BLaER1 treated with 17β-estradiol and CSF1 and Interleukin-3, amounts not matched to agents 10 nM and 100 nM (cell line): ENCODE results near the gene DIPK1B.

Experiments used
- H3K27ac ChIP-seq, 11 experiments: shearing (Covaris generic); formaldehyde crosslinking; 2 replicates each; pipeline ENCODE4 v1.8.1; 2022
- H3K27me3 ChIP-seq, 11 experiments: shearing (Covaris generic); formaldehyde crosslinking; 2 replicates each; pipeline ENCODE4 v1.8.1; 2022
- H3K36me3 ChIP-seq, 11 experiments: shearing (Covaris generic); formaldehyde crosslinking; 2 replicates each; pipeline ENCODE4 v1.8.1; 2022
- H3K4me1 ChIP-seq, 10 experiments: shearing (Covaris generic); formaldehyde crosslinking; 2 replicates each; pipeline ENCODE4 v1.8.1; 2022
- H3K4me2 ChIP-seq, 11 experiments: shearing (Covaris generic); formaldehyde crosslinking; 2 replicates each; pipeline ENCODE4 v1.8.1; 2022
- H3K4me3 ChIP-seq, 10 experiments: shearing (Covaris generic); formaldehyde crosslinking; 2 replicates each; pipeline ENCODE4 v1.8.1; 2022
- H3K9ac ChIP-seq, 11 experiments: shearing (Covaris generic); formaldehyde crosslinking; 2 replicates each; pipeline ENCODE4 v1.8.1; 2022
- H3K9me3 ChIP-seq, 11 experiments: shearing (Covaris generic); formaldehyde crosslinking; replicated peaks in 1 of 11; 2 replicates each; pipeline ENCODE4 v1.8.1; 2022
- H4K20me1 ChIP-seq, 11 experiments: shearing (Covaris generic); formaldehyde crosslinking; 2 replicates each; pipeline ENCODE4 v1.8.1; 2022
- Cebpa-rat ChIP-seq, 11 experiments: shearing (Covaris generic); IDR thresholded peaks; 2 replicates each; pipeline ENCODE4 v1.8.1; 2022

Gene DIPK1B

DNA sequence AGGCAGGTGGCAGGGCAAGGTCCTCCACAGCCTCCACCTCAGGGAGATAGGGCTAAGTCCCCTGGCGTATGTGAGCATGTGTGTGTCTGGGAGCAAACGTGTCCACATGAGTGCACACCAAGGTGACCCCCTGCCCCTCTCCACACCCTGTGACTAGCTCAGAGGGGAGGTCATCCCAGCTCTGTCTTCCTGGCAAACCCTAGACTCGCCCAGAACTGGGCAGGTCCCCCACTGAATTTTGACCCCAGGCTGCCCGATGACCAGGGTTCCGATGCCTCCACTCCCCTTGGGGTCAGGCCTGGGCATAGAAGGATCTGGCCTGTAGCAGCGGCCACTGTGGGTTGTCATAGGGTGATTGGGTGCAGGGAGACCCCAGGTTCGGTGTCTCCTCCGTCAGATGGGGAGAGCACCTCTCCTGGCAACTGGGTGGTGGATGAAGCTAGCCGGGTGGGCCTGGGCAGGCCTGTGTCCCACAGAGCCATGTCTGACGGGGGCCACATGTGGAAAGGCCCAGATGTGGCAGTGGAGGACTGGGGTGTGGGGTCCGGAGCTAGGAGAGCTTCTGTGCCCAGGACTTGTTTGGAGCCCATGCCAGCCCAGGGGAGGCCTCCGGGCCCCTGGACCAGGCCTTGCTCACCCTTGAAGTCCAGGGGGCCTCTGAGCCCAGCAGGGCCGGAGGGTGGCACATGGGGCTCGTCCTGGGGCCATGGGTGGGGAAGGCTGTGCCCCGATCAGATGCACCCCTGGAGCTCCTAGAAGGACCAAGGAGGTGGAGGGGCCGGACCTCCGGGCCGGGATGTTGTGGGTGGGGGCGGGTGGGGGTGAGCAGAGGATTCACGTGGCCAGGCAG is 6.2 kb downstream of the DIPK1B start:
- peak overlapping the region in 7 of 11 experiments; percentile 48 to 68 (median 59); a peak in 12 of 22 replicates for H3K9ac ChIP-seq
- H3K9me3 ChIP-seq: no peaks in the 10 kb centered on the region
- H3K4me2 ChIP-seq: peak overlapping the region; percentile 58 to 100 (median 81)
- 0 out of 20 replicates have a peak overlapping the region, but pooled peaks of 1 of the 10 experiments have one; percentile 7 for H3K4me3 ChIP-seq
- TF ChIP-seq Cebpa-rat (IDR thresholded peaks at IDR 0.05): no peak
- peaks cover 27 to 73% (median 42%) of the 10 kb centered on the region in 11 experiments for H3K36me3 ChIP-seq
- H3K27me3 ChIP-seq: no peaks in the 10 kb centered on the region
- peak overlapping the region in 8 of 11 experiments; percentile 22 to 68 (median 54); a peak in 11 of 22 replicates for H3K27ac ChIP-seq
- peaks cover 44 to 100% (median 64%) of the 10 kb centered on the region in 11 experiments for H4K20me1 ChIP-seq
- H3K4me1 ChIP-seq: peaks cover 68 to 100% (median 89%) of the 10 kb centered on the region in 10 experiments

DNA sequence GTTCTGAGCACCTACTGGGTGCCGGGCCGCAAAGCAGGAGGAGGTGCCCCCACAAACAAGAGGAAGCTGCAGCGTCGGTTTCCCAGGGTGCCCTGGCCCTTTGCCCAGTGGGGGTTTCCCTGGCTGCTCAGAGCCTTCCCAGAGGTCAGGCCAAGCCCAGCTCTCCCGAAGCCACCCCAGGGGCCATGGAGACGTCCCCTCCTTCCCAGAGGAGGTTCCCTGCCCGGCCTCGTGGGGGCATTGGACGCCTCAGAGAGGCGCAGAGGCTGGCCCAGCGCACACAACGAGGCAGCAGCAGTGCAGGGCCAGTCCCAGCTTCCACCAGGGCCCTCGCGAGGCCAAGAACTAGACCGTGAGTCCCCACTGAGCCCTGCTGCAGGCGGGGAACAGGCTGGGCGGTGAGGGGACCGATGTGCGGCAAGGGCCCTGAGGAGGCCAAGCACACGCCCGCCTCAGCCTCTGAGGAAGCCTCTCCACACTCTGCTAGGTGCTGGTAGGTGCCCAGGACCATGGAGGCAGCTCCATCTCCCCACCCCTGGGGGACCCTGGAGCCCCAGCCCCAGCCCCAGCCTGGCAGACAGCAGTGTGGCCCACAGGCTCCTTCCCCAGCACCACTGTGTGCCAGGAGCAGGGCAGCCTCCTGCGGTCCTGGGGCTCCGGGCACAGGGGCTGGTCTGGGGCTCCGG is 7.0 kb downstream of the DIPK1B start:
- Histone ChIP-seq H3K27me3 (no peaks in the 10 kb centered on the region), H3K9me3 (no peaks in the 10 kb centered on the region), H3K4me2 (peak overlapping the region; percentile 58 to 100 (median 81)), H3K4me3 (0 out of 20 replicates have a peak overlapping the region, but pooled peaks of 1 of the 10 experiments have one; percentile 7), H3K36me3 (peaks cover 34 to 81% (median 49%) of the 10 kb centered on the region in 11 experiments), H3K9ac (peak overlapping the region; percentile 32 to 68 (median 57); a peak in 18 of 22 replicates), H4K20me1 (peaks cover 52 to 100% (median 72%) of the 10 kb centered on the region in 11 experiments), H3K27ac (peak overlapping the region in 10 of 11 experiments; percentile 11 to 68 (median 57); a peak in 17 of 22 replicates), H3K4me1 (peaks cover 68 to 100% (median 89%) of the 10 kb centered on the region in 10 experiments)
- TF ChIP-seq Cebpa-rat (IDR thresholded peaks at IDR 0.05): no peak

DNA sequence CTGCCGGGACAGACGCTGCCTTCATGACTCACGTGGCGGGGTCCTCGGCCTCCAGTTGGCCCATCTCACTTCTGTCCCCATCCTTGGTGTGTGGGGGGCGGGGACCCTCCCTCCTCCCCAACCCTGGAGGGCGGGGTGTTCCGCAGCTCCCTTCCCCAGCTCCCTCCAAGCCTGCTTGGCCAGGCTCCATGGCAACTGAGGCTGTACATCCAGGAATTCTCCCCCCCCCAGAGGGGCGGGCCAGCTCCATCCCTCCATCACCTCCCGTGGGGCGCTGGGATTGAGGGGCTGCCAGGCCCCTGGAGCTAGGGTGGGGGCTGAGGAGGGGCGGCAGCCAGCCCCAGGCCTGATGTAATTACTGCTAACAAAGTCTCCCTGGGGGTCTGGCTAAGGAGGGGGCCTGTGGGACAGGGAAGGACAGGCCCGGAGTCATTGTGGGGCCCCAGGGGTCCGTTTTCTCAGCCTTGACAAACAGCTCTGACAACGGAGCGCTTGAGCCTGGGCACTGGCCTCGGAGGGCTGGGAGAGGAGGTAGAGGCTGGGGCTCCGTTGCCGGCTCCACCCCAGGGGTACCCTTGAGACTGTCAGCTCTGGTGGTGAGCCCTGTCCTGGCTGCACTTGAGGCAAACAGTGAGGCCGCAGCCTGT is 8.0 kb downstream of the DIPK1B start:
- peak overlapping the region in 6 of 11 experiments; percentile 4 to 54 (median 24); a peak in 6 of 22 replicates for H3K27ac ChIP-seq
- H4K20me1 ChIP-seq: peaks cover 62 to 100% (median 82%) of the 10 kb centered on the region in 11 experiments
- no peak overlapping the region for H3K4me3 ChIP-seq
- peaks cover 45 to 84% (median 59%) of the 10 kb centered on the region in 11 experiments for H3K36me3 ChIP-seq
- peaks cover 69 to 100% (median 89%) of the 10 kb centered on the region in 10 experiments for H3K4me1 ChIP-seq
- peak overlapping the region; percentile 58 to 100 (median 81); a peak in 19 of 22 replicates for H3K4me2 ChIP-seq
- peak overlapping the region in 10 of 11 experiments; percentile 7 to 68 (median 52); a peak in 14 of 22 replicates for H3K9ac ChIP-seq
- no peaks in the 10 kb centered on the region for H3K9me3 ChIP-seq
- no peak for TF ChIP-seq Cebpa-rat (IDR thresholded peaks at IDR 0.05)
- no peaks in the 10 kb centered on the region for H3K27me3 ChIP-seq

DNA sequence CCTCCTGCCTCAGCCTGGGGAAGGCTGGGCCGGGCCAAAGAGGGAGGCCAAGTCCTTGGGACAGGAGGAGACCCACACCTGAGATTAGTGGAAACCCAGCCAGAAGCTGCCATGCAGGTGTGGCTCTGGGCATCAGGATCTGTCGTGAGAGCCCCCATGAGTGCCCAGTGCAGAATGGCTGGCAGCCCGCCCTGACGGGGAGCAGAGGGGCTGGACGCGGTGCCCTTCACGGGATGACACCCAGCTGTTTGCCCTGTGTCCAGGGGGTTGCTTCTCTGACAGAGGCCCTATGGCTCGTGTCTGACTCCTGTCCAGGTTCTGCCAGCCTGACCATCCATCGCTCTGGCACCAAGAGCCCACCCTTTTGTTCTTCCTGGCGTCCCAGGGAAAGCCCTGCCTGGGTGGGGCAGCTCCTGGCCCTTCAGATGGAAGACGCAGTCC is 8.5 kb downstream of the DIPK1B start:
- Histone ChIP-seq H3K27ac (peak overlapping the region in 7 of 11 experiments; percentile 2 to 54 (median 23); a peak in 6 of 22 replicates), H3K4me2 (peak overlapping the region in 10 of 11 experiments; percentile 58 to 100 (median 82); a peak in 16 of 22 replicates), H3K9ac (peak overlapping the region in 10 of 11 experiments; percentile 11 to 61 (median 31); a peak in 12 of 22 replicates), H3K36me3 (peaks cover 50 to 85% (median 61%) of the 10 kb centered on the region in 11 experiments), H3K27me3 (no peaks in the 10 kb centered on the region), H3K9me3 (no peaks in the 10 kb centered on the region), H4K20me1 (peaks cover 68 to 100% (median 87%) of the 10 kb centered on the region in 11 experiments), H3K4me3 (no peak overlapping the region), H3K4me1 (peaks cover 75 to 100% (median 89%) of the 10 kb centered on the region in 10 experiments)
- TF ChIP-seq Cebpa-rat (IDR thresholded peaks at IDR 0.05): no peak

DNA sequence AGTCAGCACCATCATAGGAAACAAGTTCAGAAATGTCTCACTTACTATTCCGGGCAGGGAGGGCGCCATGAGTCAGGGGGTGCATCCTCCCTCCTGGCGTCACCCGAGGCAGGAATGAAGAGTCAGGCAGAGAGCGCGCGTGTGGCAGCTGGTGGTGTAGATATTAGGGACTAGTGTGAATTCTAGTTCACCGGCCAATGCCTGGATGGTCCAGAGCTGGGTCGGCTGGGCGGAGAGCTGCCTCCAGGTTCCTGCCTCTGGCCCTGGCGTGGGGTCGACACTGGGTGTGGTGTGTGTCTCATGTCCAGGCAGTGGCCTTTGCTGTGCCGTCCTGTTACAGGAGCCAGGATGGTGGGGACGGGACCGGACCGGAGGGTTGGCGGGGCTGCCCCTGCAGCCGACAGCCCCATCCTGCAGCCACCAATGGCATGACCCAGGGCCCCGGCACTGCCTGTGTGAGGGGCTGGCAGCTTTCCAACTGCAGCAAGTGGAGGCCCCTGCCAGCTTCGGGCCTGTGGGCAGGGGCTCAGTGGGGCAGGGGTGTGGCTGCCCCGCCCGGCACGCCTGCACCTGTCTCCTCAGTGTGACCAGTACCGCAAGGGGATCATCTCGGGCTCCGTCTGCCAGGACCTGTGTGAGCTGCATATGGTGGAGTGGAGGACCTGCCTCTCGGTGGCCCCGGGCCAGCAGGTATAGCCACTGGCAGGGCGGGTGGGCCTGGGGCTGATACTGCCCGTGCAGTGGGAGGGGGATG is 9.1 kb downstream of the DIPK1B start:
- Histone ChIP-seq H3K9me3 (no peaks in the 10 kb centered on the region), H3K9ac (peak overlapping the region in 6 of 11 experiments; percentile 6 to 61 (median 22); a peak in 5 of 22 replicates), H3K27me3 (no peaks in the 10 kb centered on the region), H3K27ac (peak overlapping the region in 4 of 11 experiments; percentile 2 to 26 (median 8); a peak in 3 of 22 replicates), H3K4me3 (no peak overlapping the region), H4K20me1 (peaks cover 74 to 100% (median 93%) of the 10 kb centered on the region in 11 experiments), H3K4me2 (peak overlapping the region in 10 of 11 experiments; percentile 58 to 100 (median 82); a peak in 10 of 22 replicates), H3K4me1 (peaks cover 81 to 100% (median 89%) of the 10 kb centered on the region in 10 experiments), H3K36me3 (peaks cover 56 to 85% (median 65%) of the 10 kb centered on the region in 11 experiments)
- no peak for TF ChIP-seq Cebpa-rat (IDR thresholded peaks at IDR 0.05)

DNA sequence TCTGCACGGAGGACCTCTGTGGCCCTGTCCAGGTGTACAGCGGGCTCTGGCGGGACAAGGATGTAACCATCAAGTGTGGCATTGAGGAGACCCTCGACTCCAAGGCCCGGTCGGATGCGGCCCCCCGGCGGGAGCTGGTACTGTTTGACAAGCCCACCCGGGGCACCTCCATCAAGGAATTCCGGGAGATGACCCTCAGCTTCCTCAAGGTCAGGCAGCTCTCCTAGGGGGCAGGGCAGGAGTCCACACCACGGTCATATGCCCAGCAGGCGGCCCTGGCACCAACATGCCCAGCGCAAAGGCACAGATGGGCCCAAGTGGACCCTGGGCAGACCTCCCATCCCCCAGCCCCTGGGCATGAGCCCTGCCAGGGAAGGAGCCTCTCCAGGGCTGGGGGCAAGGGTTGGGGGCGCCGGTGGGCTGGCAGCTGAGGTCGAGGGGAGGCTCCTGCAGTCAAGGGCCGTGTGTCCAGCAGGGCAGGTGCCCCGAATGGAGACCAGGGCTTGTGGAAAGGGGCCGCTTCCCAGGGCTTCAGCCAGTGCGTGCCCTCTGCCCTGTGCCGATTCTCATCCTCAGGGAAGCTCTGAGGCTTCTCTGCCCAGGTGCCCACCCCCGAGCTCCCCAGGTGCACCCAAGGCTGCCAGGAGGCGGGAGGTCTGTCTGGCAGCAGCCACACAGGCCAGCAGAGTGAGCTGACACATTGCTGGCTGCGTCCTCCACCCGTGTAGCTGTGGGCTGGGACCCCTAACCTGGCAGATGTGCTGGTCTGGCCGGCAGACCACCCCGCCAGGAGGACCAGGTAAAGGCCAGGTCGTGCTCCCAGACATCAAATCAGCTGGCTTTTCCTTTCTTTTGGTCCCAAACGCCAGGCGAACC is 10.0 kb downstream of the DIPK1B start:
- Histone ChIP-seq H3K27me3 (no peaks in the 10 kb centered on the region), H3K27ac (no peak overlapping the region; a peak in 1 of 22 replicates), H3K4me2 (peak overlapping the region in 8 of 11 experiments; percentile 5 to 100 (median 65); a peak in 6 of 22 replicates), H3K4me3 (no peak overlapping the region), H3K9me3 (no peaks in the 10 kb centered on the region), H3K36me3 (peaks cover 57 to 85% (median 71%) of the 10 kb centered on the region in 11 experiments), H3K9ac (peak overlapping the region in 4 of 11 experiments; percentile 8 to 28 (median 22); a peak in 3 of 22 replicates), H4K20me1 (peaks cover 82 to 100% (median 98%) of the 10 kb centered on the region in 11 experiments), H3K4me1 (peaks cover 76 to 93% (median 85%) of the 10 kb centered on the region in 10 experiments)
- no peak for TF ChIP-seq Cebpa-rat (IDR thresholded peaks at IDR 0.05)

DNA sequence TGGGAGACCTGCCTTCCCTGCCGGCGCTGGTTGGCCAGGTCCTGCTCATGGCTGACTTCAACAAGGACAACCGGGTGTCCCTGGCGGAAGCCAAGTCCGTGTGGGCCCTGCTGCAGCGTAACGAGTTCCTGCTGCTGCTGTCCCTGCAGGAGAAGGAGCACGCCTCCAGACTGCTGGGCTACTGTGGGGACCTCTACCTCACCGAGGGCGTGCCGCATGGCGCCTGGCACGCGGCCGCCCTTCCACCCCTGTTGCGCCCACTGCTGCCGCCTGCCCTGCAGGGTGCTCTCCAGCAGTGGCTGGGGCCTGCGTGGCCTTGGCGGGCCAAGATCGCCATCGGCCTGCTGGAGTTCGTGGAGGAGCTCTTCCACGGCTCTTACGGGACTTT is 10.6 kb downstream of the DIPK1B start:
- H3K27me3 ChIP-seq: no peaks in the 10 kb centered on the region
- no peaks in the 10 kb centered on the region for H3K9me3 ChIP-seq
- 0 out of 20 replicates have a peak overlapping the region, but pooled peaks of 1 of the 10 experiments have one; percentile 93 for H3K4me3 ChIP-seq
- peaks cover 69 to 87% (median 83%) of the 10 kb centered on the region in 10 experiments for H3K4me1 ChIP-seq
- peak overlapping the region in 8 of 11 experiments; percentile 5 to 100 (median 92); a peak in 11 of 22 replicates for H3K4me2 ChIP-seq
- peaks cover 87 to 100% (median 99%) of the 10 kb centered on the region in 11 experiments for H4K20me1 ChIP-seq
- peaks cover 57 to 81% (median 71%) of the 10 kb centered on the region in 11 experiments for H3K36me3 ChIP-seq
- peak overlapping the region in 3 of 11 experiments; percentile 8 to 28 (median 26); a peak in 2 of 22 replicates for H3K9ac ChIP-seq
- H3K27ac ChIP-seq: no peak overlapping the region
- TF ChIP-seq Cebpa-rat (IDR thresholded peaks at IDR 0.05): no peak
